ENCODE data around the gene NPTX2. TPM values are rescaled to one million over a fixed set of nuclear protein-coding genes. Genes with fewer than 3 reads are reported as not detected.

The NPTX2 gene
- total RNA-seq, 2 experiments from 2014 or later: not detected

DNA sequence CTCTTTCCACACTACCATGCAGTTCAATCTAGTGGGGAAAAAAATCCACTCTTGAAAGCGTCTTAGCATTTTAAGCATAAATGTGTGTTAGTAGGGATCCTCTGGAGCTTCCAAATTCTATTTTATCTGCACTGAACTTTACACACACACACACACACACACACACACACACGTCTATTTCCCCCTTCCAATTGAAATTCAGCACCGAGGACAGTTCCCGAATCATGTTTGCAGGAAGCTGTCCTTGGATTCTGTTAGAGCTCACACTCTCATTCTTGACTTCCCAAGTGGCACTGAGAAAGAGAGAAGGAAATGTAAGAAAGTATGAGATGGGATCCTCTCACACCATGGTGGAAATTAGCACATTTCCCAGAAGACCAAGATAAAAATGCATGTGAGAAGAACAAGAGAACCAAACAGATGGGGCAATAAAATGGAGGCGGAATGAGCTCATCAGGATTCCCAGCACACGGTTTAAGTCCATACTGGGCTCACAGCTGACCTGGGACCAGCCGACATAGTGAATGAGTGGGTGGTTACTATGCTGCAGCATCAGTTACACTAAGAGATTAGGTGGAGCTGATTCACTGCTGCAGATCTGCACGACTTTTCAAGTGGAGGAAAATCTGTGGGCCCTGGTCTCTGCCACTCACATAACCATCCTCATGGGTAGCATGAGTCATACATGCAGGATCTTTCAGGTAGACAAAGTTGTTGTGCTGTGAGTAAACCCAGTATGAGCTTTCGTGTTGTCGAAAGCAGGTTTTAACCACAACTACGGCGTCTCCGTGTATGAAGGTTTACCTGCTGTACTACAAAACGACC lies 3.3 kb upstream of the NPTX2 start:
- intact Hi-C loops (cut with micrococcal nuclease; ENCODE audit: unreplicated experiment): no loop called here
- POLR2A ChIA-PET: interaction anchor here (1.1 kb wide), 1 partner anchor 23 kb away, joined by 3 read pairs; no protein-coding TSS in a partner anchor
- Histone ChIP-seq H3K4me3 (ENCODE audit: low read depth, low read length, poor library complexity, severe bottlenecking) (no peak overlapping the region), H3K4me2 (ENCODE audit: low read length) (no peak overlapping the region), H3K9me3 (ENCODE audit: low read length) (no peaks in the 10 kb centered on the region), H2AFZ (ENCODE audit: low read length) (no peak overlapping the region), H3K79me2 (ENCODE audit: insufficient read depth, low read depth, low read length) (no peaks in the 10 kb centered on the region), H3K9me2 (ENCODE audit: insufficient read depth, low read length) (no peaks in the 10 kb centered on the region), H3K36me3 (ENCODE audit: insufficient read depth, low read length) (no peaks in the 10 kb centered on the region), H3K4me1 (ENCODE audit: insufficient read depth, low read length, poor library complexity, severe bottlenecking) (peaks cover 3% of the 10 kb centered on the region), H3K27ac (ENCODE audit: low read depth, low read length, poor library complexity, severe bottlenecking) (no peak overlapping the region), H4K20me1 (ENCODE audit: insufficient read depth, low read length) (no peaks in the 10 kb centered on the region)
- no TSS peak for BruUV-seq (replicated peaks)
- no peak for TF ChIP-seq EZH2phosphoT487 (IDR thresholded peaks at IDR 0.05; ENCODE audit: borderline replicate concordance, low read depth, low read length)
- TF ChIP-seq, protein P1, sequence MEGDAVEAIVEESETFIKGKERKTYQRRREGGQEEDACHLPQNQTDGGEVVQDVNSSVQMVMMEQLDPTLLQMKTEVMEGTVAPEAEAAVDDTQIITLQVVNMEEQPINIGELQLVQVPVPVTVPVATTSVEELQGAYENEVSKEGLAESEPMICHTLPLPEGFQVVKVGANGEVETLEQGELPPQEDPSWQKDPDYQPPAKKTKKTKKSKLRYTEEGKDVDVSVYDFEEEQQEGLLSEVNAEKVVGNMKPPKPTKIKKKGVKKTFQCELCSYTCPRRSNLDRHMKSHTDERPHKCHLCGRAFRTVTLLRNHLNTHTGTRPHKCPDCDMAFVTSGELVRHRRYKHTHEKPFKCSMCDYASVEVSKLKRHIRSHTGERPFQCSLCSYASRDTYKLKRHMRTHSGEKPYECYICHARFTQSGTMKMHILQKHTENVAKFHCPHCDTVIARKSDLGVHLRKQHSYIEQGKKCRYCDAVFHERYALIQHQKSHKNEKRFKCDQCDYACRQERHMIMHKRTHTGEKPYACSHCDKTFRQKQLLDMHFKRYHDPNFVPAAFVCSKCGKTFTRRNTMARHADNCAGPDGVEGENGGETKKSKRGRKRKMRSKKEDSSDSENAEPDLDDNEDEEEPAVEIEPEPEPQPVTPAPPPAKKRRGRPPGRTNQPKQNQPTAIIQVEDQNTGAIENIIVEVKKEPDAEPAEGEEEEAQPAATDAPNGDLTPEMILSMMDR (conservative IDR thresholded peaks at IDR 0.05; ENCODE audit: low read length): no peak
- CTCF ChIA-PET (ENCODE audit: unreplicated experiment): no interaction called here
- peak; percentile 27 for DNase-seq (ENCODE audit: low spot score)

DNA sequence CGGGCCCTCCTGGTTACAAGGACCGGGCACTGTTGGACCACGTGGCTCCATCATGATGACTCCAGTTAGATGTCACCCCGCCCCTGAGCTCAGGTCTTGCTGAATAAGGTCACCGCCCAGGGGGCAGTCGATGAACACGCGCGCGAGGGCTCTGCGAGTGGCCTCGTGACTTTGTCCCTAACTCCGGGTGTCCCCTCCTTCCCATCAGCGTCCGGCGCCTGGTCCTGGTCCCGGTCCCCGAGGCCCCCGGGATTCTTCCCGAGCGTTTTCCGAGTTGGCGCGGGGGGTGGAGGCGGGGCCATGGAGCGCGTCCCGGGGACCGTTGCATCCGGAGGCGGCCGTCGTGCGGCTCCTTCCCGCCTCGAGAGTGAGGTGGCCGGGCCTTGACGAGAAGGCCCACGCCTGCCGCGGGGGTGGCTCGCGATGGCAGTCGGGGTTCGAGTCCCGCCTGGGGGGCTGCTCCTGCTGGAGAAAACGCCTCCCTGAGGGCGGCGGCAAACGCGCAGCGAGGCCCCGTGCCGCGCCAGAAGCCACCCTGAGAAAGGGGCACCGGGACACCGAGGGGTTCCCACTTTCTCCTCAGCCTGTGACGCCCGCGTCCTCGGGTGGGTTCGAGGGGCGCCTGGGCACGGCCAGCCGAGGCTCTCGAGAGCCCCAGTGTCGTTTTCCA lies 569 bp upstream of the NPTX2 start:
- no peaks in the 10 kb centered on the region for H3K79me2 ChIP-seq (ENCODE audit: insufficient read depth, low read depth, low read length)
- BruUV-seq (replicated peaks): no TSS peak
- ChIA-PET CTCF (ENCODE audit: unreplicated experiment) (no interaction called here), POLR2A (no interaction called here)
- no peaks in the 10 kb centered on the region for H3K9me3 ChIP-seq (ENCODE audit: low read length)
- H3K27ac ChIP-seq (ENCODE audit: low read depth, low read length, poor library complexity, severe bottlenecking): no peak overlapping the region
- peaks cover 9% of the 10 kb centered on the region for H3K4me1 ChIP-seq (ENCODE audit: insufficient read depth, low read length, poor library complexity, severe bottlenecking)
- H3K4me2 ChIP-seq (ENCODE audit: low read length): no peak overlapping the region
- TF ChIP-seq, protein P1 (conservative IDR thresholded peaks at IDR 0.05; ENCODE audit: low read length): no peak
- TF ChIP-seq EZH2phosphoT487 (IDR thresholded peaks at IDR 0.05; ENCODE audit: borderline replicate concordance, low read depth, low read length): no peak
- H2AFZ ChIP-seq (ENCODE audit: low read length): no peak overlapping the region
- intact Hi-C loops (cut with micrococcal nuclease; ENCODE audit: unreplicated experiment): no loop called here
- no peak overlapping the region for H3K4me3 ChIP-seq (ENCODE audit: low read depth, low read length, poor library complexity, severe bottlenecking)
- no peak for DNase-seq (ENCODE audit: low spot score)
- H3K36me3 ChIP-seq (ENCODE audit: insufficient read depth, low read length): no peaks in the 10 kb centered on the region
- H4K20me1 ChIP-seq (ENCODE audit: insufficient read depth, low read length): no peaks in the 10 kb centered on the region
- H3K9me2 ChIP-seq (ENCODE audit: insufficient read depth, low read length): no peaks in the 10 kb centered on the region

GRCh38 chr7:98617960-98618418 lies 904 bp downstream of the NPTX2 start:
- Histone ChIP-seq H3K27ac (ENCODE audit: low read depth, low read length, poor library complexity, severe bottlenecking) (no peak overlapping the region), H4K20me1 (ENCODE audit: insufficient read depth, low read length) (no peaks in the 10 kb centered on the region), H2AFZ (ENCODE audit: low read length) (no peak overlapping the region), H3K36me3 (ENCODE audit: insufficient read depth, low read length) (no peaks in the 10 kb centered on the region), H3K4me3 (ENCODE audit: low read depth, low read length, poor library complexity, severe bottlenecking) (no peak overlapping the region), H3K79me2 (ENCODE audit: insufficient read depth, low read depth, low read length) (no peaks in the 10 kb centered on the region), H3K4me1 (ENCODE audit: insufficient read depth, low read length, poor library complexity, severe bottlenecking) (peaks cover 9% of the 10 kb centered on the region), H3K9me2 (ENCODE audit: insufficient read depth, low read length) (no peaks in the 10 kb centered on the region), H3K9me3 (ENCODE audit: low read length) (no peaks in the 10 kb centered on the region), H3K4me2 (ENCODE audit: low read length) (no peak overlapping the region)
- intact Hi-C loops (cut with micrococcal nuclease; ENCODE audit: unreplicated experiment): no loop called here
- ChIA-PET POLR2A (no interaction called here), CTCF (ENCODE audit: unreplicated experiment) (no interaction called here)
- BruUV-seq (replicated peaks): no TSS peak
- TF ChIP-seq, protein P1 (conservative IDR thresholded peaks at IDR 0.05; ENCODE audit: low read length): no peak
- no peak for TF ChIP-seq EZH2phosphoT487 (IDR thresholded peaks at IDR 0.05; ENCODE audit: borderline replicate concordance, low read depth, low read length)
- DNase-seq (ENCODE audit: low spot score): no peak

Data from OCI-LY7 (cell line).